HG02798 (cell line): ENCODE measurements around the gene TBCK.
"Not testable (repeated sequence)": the region's sequence is repeated elsewhere in the genome, so short reads cannot be mapped to it uniquely, and the experiment has no call there.

Source experiments
- ATAC-seq: cut with Tn5 transposase; IDR thresholded peaks from one replicate; pipeline ENCODE4 v1.9.1; 2021; ENCODE audit warnings: mild to moderate bottlenecking; ENCODE audit not compliant: unreplicated experiment, poor library complexity

TBCK gene

DNA sequence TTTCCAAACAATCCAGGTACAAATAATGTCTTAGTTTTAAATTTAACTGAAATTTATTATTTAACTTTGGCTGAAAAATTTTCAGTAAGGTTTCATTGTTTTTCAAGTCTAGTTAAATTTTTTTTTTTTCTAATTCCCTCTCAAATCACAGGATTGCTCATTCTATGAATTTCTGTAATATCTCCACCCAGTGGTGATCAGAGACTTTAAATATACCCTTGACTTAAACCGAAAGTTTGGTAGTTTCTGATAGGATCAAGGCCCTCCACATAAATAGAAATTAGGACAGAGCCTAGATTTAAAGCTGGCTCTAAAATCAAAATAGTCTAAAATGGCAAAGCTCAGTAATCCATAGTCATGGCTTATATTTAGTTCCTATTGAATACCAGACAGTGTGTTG lies 175.4 kb downstream of the TBCK start:
- no peak for ATAC-seq

DNA sequence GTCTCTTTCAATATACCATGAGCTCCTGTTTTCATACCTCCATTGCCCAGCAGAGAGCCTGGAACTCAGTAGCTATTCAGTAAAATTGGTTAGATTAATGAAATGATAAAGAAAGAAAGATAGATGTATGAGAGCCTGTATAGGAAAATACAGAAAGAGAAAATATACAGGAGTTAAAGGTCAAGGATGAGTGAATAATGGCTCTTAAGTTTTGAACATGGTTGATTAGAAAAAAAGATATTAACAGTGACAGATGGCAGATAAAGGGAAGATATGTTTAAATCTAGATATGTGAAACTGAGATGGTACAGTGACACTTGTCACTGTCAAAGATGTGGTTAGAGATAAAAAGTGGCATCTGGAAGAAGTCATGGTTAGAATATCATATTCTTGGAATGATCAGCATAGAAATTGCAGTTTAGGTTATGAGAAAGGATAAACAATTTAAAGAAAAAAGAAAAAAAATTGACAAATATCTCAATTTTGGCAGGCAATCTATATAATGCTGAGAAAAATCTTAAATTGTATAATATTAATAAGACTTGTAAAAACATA lies 179.2 kb downstream of the TBCK start:
- no peak for ATAC-seq

DNA sequence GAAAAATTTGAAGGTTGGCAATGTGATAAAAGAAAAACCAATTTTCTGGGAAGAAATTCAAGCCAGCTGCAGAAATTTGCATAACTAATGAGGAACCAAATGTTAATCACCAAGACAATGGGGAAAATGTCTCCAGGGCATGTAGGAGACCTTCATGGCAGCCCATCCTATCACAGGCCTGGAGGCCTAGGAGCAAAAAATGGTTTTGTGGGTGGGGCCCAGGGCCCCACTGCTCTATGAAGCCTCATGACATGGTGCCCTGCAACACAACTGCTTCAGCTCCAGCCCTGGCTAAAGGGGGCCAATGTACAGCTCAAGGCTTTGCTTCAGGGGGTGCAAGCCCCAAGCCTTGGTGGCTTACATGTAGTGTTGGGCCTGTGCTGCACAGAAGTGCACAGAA lies 184.0 kb downstream of the TBCK start:
- ATAC-seq = no peak

DNA sequence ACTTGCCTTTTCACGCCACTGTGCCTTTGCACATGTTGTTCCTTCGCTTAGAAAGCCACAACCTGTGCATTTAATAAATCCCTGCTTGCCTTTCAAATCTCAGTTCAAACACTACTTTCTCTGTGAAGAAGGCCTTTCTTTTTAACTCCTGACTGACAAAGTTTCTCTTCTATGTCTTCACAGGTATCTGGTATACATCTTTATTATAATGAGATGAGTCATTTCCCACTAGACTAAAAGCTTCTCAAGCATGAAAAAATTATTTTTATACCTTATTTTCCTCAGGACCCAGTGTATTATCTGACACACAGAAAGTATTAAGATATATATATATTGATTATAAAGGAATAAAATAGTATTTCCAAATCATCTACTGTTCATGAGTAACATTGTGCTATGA lies 189.9 kb downstream of the TBCK start:
- ATAC-seq = no peak

DNA sequence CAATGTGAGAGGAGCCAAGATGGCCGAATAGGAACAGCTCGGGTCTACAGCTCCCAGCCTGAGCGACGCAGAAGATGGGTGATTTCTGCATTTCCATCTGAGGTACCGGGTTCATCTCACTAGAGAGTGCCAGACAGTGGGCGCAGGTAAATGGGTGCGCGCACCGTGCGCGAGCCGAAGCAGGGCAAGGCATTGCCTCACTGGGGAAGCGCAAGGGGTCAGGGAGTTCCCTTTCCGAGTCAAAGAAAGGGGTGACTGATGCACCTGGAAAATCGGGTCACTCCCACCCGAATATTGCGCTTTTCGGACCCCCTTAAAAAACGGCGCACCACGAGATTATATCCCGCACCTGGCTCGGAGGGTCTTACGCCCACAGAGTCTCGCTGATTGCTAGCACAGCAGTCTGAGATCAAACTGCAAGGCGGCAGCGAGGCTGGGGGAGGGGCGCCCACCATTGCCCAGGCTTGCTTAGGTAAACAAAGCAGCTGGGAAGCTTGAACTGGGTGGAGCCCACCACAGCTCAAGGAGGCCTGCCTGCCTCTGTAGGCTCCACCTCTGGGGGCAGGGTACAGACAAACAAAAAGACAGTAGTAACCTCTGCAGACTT lies 196.0 kb downstream of the TBCK start:
- ATAC-seq = not testable (repeated sequence)

DNA sequence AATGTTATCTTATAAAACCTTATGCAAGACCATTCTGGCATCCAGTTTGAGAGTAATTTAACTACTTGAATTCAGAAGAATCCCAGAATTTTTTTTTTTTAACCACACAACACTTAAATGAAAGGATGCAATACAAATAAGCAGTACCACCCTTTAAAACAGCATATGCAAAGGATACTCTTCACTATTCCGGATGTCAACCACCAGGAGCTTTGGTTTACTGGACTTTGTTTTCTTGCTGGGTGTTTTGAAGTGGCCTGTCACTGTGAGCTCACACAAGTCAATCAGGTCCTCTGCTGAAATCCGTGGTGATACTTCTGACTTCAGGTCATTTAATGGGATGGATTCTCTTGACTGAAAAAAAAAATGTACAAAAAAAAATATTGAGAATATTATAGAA lies 200.0 kb downstream of the TBCK start:
- ATAC-seq = no peak

DNA sequence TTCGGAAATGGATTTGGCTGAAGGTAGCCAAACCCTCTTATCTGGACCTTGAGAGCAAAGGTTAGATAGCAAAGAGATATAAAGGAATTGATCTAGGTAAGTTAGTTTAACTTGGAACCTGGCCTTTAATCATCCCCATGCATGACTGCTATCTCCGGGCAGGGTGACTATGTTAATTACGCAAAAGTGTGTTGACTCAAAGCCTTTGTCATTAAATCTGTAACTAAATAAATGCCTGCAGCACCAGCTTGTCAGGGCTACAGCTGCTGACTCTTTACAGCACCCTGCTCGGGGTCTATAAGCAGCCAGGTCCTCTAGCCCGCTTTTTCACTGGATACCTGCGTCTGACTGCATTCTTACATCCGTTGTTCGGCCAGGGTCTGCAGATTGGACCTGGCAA lies 201.7 kb downstream of the TBCK start:
- no peak for ATAC-seq

DNA sequence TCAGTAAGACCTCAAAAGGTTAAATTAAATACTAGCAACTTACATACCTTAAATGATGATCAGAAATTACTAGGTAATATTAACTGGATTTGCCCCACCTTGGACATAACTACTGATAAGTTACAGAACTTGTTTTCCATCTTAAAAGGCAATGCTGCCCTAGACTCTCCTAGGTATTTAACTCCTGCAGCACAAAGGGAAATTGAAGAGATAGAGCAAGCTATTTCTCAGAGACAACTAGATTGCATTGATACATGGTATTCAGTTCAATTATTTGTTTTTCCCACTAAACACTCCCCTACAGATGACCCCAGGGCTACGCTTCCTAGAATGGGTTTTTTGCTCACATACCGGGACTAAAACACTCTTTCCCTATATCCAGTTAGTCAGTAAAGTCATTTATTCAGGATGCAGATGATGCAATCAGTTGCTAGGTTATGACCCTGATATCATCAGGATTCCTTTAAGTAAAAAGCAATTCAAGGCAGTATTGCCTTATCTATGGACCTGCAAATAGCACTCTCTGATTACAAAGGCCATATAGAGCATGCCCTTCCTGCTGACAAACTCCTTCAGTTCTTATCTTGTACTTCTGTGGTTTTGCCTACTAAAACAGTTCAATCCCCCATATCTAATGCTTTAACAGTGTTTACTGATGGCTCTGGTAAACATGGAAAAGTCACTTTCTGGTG lies 204.1 kb downstream of the TBCK start:
- not testable (repeated sequence) for ATAC-seq

DNA sequence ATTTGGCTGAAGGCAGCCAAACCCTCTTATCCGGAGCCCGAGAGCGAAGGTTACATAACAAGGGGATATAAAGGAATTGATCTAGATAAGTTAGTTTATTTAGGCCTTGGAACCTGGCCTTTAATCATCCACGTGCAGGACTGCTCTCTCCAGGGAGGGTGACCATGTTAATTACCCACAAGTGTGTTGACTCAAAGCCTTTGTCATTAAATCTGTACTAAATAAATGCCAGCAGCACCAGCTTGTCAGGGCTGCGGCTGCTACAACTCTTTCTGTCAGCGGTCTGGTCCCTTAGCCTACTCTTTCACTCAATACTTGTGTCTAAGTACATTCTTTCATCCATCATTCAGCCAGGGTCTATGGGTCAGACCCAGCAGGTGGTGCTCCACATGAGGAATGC lies 206.1 kb downstream of the TBCK start:
- no peak for ATAC-seq

DNA sequence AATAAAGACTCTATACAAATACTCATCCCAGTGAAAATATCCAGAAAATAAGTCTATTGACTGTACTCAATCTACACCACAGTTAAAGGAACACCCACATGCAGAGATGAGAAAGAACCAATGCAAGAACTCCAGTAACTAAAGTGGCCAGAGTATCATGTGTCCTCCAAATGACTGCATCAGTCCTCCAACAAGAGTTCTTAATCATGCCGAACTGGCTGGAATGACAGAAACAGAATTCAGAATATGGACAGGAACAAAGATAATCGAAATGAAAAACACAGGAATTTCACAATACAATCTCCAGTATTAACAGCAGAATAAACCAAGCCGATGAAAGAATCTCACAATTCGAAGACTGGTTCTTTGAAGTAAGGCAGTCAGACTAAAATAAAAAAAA lies 210.3 kb downstream of the TBCK start:
- ATAC-seq = no peak

DNA sequence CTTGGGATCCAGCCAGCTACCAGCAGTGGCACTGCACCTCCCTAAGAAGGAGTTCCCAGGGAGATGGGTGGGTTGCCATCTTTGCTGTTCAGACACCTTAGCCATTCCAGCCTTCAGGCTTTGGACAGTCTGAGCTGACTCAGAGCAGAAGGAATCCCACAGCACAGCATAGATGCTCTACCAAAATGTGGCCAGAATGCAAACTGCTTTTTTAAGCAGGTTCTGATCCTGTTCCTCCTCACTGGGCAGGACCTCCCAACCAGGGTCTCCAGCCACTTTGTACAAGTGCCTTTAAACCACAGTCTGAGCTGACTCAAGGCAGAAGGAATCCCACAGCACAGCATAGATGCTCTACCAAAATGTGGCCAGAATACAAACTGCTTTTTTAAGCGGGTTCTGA lies 211.7 kb downstream of the TBCK start:
- no peak for ATAC-seq

DNA sequence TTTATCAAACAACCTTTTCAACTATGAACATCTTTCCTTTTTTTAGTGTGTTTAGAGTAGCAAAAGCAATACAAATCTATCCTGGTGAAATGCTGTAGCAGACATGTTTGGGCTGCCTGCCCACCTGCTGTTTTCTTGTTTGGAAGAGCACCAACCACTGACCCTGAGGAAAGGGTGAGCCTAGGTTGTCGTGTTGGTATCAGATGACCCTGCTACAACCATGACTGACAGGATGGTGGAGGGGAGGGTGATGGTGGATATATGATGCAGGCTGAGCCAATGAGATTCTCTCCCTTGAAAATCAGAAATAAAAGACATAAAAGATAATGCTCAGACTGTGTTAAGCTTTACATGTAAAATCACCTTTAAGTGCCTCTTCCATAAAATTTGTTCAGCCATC lies 219.6 kb downstream of the TBCK start:
- ATAC-seq = no peak

DNA sequence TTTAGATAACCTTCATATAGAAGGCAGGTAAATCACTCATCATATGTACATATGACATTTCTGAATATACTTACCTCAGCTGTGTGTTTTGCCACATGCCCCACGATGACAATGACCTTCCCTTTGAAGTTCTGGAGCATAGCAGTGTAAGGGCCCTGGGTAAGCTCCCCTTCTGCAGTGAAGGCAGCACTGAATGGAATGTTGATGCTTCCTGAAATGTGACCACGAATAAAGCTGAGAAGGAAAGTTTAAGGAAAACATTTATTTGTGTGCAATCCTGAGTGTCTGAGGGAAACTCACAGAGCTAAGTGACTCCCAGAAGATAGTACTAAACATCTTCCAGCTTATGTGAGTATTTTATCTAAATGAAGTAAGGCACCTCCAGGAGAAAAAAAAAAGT lies 220.6 kb downstream of the TBCK start:
- ATAC-seq = no peak

DNA sequence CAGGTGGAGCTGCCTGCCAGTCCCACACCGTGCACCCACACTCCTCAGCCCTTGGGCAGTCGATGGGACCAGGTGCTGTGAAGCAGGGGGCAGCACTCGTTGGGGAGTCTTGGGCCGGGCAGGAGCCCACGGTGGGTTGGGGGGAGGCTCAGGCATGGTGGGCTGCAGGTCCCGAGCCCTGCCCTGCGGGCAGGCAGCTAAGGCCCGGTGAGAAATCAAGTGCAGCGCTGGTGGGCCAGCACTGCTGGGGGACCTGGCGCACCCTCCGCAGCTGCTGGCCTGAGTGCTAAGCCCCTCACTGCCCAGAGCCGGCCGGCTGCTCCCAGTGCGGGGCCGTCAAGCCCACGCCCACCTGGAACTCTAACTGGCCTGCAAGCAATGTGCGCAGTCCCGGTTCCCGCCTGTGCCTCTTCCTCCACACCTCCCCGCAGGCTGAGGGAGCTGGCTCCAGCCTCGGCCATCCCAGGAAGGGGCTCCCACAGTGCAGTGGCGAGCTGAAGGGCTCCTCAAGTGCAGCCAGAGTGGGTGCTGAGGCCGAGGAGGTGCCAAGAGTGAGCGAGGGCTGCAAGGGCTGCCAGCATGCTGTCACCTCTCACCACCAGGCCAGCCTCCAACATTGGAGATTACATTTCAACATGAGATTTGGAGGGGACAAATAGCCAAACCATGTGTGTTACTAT lies 223.5 kb downstream of the TBCK start:
- ATAC-seq = no peak

DNA sequence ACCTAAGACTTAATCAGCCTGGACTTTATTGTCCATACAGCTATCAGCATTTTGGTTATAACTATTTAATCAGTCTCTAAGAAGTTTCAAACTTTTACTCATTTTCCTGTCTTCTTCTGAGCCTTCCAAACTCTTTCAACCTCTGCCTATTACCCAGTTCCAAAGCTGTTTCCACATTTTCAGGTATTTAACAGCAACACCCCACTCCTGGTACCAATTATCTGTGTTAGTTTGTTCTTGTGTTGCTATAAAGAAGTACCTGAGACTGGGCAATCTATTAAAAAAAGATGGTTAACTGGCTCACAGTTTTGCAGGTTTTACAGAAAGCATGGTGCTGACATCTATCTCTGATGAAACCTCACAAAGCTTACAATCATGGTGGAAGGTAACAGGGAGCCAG lies 225.2 kb downstream of the TBCK start:
- no peak for ATAC-seq

DNA sequence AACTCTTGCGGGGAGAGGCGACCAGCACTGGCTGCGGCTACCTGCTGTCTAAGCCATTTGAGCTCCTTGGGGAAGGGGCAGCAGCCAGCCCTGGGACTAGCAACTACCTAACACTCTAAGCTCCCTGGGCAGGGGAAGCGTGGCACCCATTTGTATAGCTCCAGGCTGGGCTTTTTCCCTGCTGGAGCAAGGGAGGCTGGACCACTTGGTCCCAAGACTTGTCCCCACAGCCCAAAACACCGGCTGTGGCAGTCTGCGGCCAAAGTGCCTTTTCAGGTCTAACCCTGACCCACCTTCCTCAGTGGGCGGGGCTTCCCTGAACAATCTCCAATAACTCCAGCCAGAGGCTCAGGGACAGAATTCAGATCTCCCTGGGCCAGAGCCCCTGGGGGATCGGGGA lies 232.9 kb downstream of the TBCK start:
- no peak for ATAC-seq

DNA sequence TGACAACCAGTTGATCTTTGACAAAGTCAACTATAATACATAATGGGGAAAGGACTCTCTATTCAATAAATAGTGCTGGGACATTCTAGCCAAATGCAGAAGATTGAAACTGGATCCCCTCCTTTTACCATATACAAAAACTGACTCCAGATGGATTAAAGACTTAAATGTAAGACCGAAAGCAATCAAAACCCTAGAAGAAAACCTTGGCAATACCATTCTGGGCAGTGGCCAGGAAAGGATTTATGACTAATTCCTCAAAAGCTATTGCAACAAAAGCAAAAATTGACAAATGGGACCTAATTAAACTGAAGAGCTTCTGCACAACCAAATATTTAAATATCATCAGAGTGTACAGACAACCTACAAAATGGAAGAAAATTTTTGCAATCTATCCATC lies 235.6 kb downstream of the TBCK start:
- no peak for ATAC-seq

DNA sequence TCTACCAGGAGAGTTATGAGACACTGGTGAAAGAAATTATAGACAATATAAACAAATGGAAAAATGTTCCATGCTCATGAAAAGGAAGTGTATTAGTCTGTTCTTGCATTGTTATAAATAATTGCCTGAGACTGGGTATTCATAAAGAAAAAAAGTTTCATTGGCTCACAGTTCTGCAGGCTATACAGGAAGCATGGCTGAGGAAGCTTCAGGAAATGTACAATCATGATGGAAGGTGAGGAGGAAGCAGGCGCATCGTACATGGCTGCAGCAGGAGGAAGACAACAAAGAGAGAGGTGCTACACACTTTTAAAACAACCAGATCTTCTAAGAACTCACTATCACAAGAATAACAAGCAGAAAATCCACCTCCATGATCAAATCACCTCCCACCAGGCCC lies 236.4 kb downstream of the TBCK start:
- no peak for ATAC-seq

DNA sequence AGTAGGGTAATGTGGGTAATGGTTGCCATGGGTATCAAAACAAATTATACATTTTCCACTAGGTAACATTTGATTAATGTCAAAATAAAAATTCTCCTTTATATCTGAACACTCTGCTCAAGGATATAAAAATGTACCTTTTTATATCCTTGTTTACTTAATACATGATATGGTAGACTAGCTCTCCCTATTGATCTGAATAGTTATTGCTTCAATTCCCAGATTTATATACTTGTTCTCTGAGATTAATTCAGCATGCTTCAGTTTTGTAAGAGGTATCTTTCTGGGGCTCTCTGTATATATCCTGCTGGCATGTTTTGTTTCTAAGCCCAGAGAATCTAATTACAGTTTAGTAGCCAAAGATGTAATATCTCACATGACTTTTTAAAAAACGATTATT lies 251.0 kb downstream of the TBCK start:
- no peak for ATAC-seq

DNA sequence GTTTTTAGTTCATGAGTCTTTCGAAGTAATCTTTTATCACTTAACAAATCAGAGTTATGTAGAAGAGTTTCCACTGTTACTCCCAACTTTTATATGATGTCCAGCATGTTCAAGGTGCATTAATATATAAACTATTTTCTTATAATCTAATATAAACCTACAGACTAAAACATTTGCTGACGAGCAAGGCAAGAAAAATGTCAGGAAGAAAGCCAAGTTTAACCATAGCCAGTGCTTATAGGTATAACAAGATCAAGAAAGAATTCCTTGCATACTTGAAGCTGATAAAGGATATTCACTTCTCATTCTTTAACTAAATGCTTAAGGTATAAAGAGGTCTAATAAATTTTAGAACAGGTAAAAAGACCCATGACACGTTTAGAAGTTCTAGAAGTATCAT lies 253.0 kb downstream of the TBCK start:
- no peak for ATAC-seq

DNA sequence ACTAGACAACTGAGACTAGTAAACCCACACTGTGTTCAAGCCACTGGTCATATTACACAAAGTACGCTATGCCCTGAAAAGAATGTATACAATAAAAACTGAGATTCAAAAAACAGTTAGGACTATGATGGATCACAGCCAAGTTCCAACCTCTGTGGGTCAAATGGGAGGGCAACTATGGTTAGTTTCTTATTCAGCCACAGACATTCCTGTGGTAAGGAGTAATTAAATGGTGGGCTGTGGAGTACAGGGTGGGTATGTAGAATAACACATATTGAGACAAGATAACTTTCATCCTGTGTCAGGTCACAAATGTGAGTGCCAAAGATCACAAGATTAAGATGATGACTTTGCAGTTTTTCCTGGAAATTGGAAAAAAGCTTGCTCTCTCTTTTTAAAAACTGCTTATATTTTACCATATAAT lies 253.5 kb downstream of the TBCK start:
- no peak for ATAC-seq

DNA sequence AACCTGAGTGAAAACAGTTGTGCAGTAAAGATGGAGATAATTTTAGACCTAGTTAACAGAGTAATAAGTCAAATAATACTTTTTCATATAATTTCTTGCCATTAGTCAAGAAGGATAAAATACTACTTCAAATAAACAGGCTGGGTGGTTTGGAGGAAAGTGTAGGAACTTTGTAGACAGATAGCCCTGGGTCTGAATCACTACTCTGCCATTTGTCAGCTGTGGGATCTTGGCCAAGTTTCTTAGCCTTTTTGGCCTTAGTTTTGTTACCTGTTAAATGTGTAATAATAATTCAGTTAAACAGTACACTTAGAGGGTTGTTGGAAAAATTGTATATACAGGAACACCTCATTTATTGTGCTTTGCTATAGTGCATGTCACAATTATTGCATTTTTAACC lies 257.1 kb downstream of the TBCK start:
- ATAC-seq = no peak
